ENCODE data around the gene RELN.

The RELN gene

GRCh38 chr7:103658055-103659005 is 331.1 kb downstream of the RELN start:
- Histone ChIP-seq H3K9me3 (ENCODE audit: control insufficient read depth, low read length) (no peaks in the 10 kb centered on the region), H3K4me1 (ENCODE audit: control insufficient read depth, insufficient read depth, low read depth, low read length) (peaks cover 3% of the 10 kb centered on the region), H3K9ac (ENCODE audit: low read length) (no peak overlapping the region), H4K8ac (ENCODE audit: low read length) (no peak overlapping the region), H4K91ac (ENCODE audit: low read length) (no peak overlapping the region), H3K18ac (ENCODE audit: low read depth in 1 of 2, low read length in 2 of 2) (no peak overlapping the region), H2BK15ac (ENCODE audit: low read depth, poor library complexity, severe bottlenecking) (no peak overlapping the region), H3K4ac (ENCODE audit: low read depth in 1 of 2, low read length in 2 of 2) (no peak overlapping the region), H2BK12ac (ENCODE audit: low read length in 2 of 2) (no peak overlapping the region), H2AFZ (ENCODE audit: low read depth, low read length) (no peak overlapping the region), H3K79me1 (replicated peaks; ENCODE audit: low read length, poor library complexity, severe bottlenecking) (no peaks in the 10 kb centered on the region), H3K4me3 (ENCODE audit: insufficient read depth in 1 of 2, low read depth in 1 of 2, low read length in 2 of 2) (no peak overlapping the region), H3K14ac (ENCODE audit: low read length in 2 of 2) (no peak overlapping the region), H2BK120ac (ENCODE audit: low read depth, low read length) (no peak overlapping the region), H2AK5ac (ENCODE audit: low read length, severe bottlenecking) (peak overlapping the region; percentile 41), H3K27me3 (ENCODE audit: control insufficient read depth in 1 of 2, insufficient read depth in 1 of 2, low read length in 2 of 2) (no peaks in the 10 kb centered on the region), H3K4me2 (ENCODE audit: low read length, poor library complexity, severe bottlenecking) (no peak overlapping the region), H3K36me3 (ENCODE audit: control insufficient read depth in 1 of 2, insufficient read depth in 2 of 2, low read depth in 1 of 2, low read length in 2 of 2) (no peaks in the 10 kb centered on the region), H3K27ac (ENCODE audit: low read length, poor library complexity, severe bottlenecking) (no peak overlapping the region), H2BK5ac (ENCODE audit: low read depth, low read length, poor library complexity, severe bottlenecking) (no peak overlapping the region), H3K23ac (ENCODE audit: low read length in 2 of 2) (no peak overlapping the region)
- 74% methylated on average over 4 of the region's 4 CpGs for WGBS
- no peak for DNase-seq

DNA sequence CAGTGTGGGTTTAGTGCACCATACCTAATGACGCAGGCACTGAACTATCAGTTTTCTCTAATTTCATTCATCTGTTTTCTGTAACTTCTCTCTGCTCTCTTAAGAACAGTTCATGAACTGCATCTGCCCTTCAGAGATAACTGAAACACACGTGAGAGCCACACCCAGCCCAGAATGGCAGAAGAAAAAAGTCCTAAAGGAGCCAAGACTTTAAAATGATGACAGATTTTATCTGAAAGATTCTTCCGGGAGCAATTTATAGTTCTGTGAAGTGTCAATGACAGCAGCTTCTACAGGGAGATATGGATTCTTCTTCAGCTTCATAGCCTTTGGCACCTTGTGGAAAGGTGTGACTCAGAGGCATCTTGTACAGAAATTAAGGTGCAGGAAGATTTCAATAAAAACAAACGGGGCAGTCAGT is 332.0 kb downstream of the RELN start:
- Histone ChIP-seq H3K4me3 (ENCODE audit: insufficient read depth in 1 of 2, low read depth in 1 of 2, low read length in 2 of 2) (no peak overlapping the region), H3K18ac (ENCODE audit: low read depth in 1 of 2, low read length in 2 of 2) (no peak overlapping the region), H3K27me3 (ENCODE audit: control insufficient read depth in 1 of 2, insufficient read depth in 1 of 2, low read length in 2 of 2) (no peaks in the 10 kb centered on the region), H2AFZ (ENCODE audit: low read depth, low read length) (no peak overlapping the region), H4K8ac (ENCODE audit: low read length) (no peak overlapping the region), H3K14ac (ENCODE audit: low read length in 2 of 2) (no peak overlapping the region), H3K9me3 (ENCODE audit: control insufficient read depth, low read length) (no peaks in the 10 kb centered on the region), H2BK120ac (ENCODE audit: low read depth, low read length) (no peak overlapping the region), H3K23ac (ENCODE audit: low read length in 2 of 2) (no peak overlapping the region), H3K36me3 (ENCODE audit: control insufficient read depth in 1 of 2, insufficient read depth in 2 of 2, low read depth in 1 of 2, low read length in 2 of 2) (no peaks in the 10 kb centered on the region), H3K27ac (ENCODE audit: low read length, poor library complexity, severe bottlenecking) (no peak overlapping the region), H2BK12ac (ENCODE audit: low read length in 2 of 2) (no peak overlapping the region), H2AK5ac (ENCODE audit: low read length, severe bottlenecking) (no peak overlapping the region), H3K4me2 (ENCODE audit: low read length, poor library complexity, severe bottlenecking) (no peak overlapping the region), H3K4ac (ENCODE audit: low read depth in 1 of 2, low read length in 2 of 2) (no peak overlapping the region), H2BK15ac (ENCODE audit: low read depth, poor library complexity, severe bottlenecking) (no peak overlapping the region), H2BK5ac (ENCODE audit: low read depth, low read length, poor library complexity, severe bottlenecking) (no peak overlapping the region), H3K9ac (ENCODE audit: low read length) (no peak overlapping the region), H3K4me1 (ENCODE audit: control insufficient read depth, insufficient read depth, low read depth, low read length) (peaks cover 3% of the 10 kb centered on the region), H3K79me1 (replicated peaks; ENCODE audit: low read length, poor library complexity, severe bottlenecking) (no peaks in the 10 kb centered on the region), H4K91ac (ENCODE audit: low read length) (no peak overlapping the region)
- no peak for DNase-seq
- WGBS: 80% methylated on average over 3 of the region's 4 CpGs

GRCh38 chr7:103656221-103656620 is 333.2 kb downstream of the RELN start:
- no peak overlapping the region for H3K18ac ChIP-seq (ENCODE audit: low read depth in 1 of 2, low read length in 2 of 2)
- H2AK5ac ChIP-seq (ENCODE audit: low read length, severe bottlenecking): peak overlapping the region; percentile 51
- no peak overlapping the region for H3K4me3 ChIP-seq (ENCODE audit: insufficient read depth in 1 of 2, low read depth in 1 of 2, low read length in 2 of 2)
- H4K8ac ChIP-seq (ENCODE audit: low read length): no peak overlapping the region
- no peak overlapping the region for H3K27ac ChIP-seq (ENCODE audit: low read length, poor library complexity, severe bottlenecking)
- no peak overlapping the region for H2BK12ac ChIP-seq (ENCODE audit: low read length in 2 of 2)
- H3K4ac ChIP-seq (ENCODE audit: low read depth in 1 of 2, low read length in 2 of 2): no peak overlapping the region
- H3K4me2 ChIP-seq (ENCODE audit: low read length, poor library complexity, severe bottlenecking): no peak overlapping the region
- no peak overlapping the region for H3K23ac ChIP-seq (ENCODE audit: low read length in 2 of 2)
- no peak overlapping the region for H2BK120ac ChIP-seq (ENCODE audit: low read depth, low read length)
- H4K91ac ChIP-seq (ENCODE audit: low read length): no peak overlapping the region
- H3K14ac ChIP-seq (ENCODE audit: low read length in 2 of 2): no peak overlapping the region
- no peak overlapping the region for H3K9ac ChIP-seq (ENCODE audit: low read length)
- peaks cover 3% of the 10 kb centered on the region for H3K4me1 ChIP-seq (ENCODE audit: control insufficient read depth, insufficient read depth, low read depth, low read length)
- DNase-seq: no peak
- no peak overlapping the region for H2BK5ac ChIP-seq (ENCODE audit: low read depth, low read length, poor library complexity, severe bottlenecking)
- H2BK15ac ChIP-seq (ENCODE audit: low read depth, poor library complexity, severe bottlenecking): no peak overlapping the region
- no peaks in the 10 kb centered on the region for H3K79me1 ChIP-seq (replicated peaks; ENCODE audit: low read length, poor library complexity, severe bottlenecking)
- no peaks in the 10 kb centered on the region for H3K27me3 ChIP-seq (ENCODE audit: control insufficient read depth in 1 of 2, insufficient read depth in 1 of 2, low read length in 2 of 2)
- no peaks in the 10 kb centered on the region for H3K36me3 ChIP-seq (ENCODE audit: control insufficient read depth in 1 of 2, insufficient read depth in 2 of 2, low read depth in 1 of 2, low read length in 2 of 2)
- no peaks in the 10 kb centered on the region for H3K9me3 ChIP-seq (ENCODE audit: control insufficient read depth, low read length)
- no peak overlapping the region for H2AFZ ChIP-seq (ENCODE audit: low read depth, low read length)

DNA sequence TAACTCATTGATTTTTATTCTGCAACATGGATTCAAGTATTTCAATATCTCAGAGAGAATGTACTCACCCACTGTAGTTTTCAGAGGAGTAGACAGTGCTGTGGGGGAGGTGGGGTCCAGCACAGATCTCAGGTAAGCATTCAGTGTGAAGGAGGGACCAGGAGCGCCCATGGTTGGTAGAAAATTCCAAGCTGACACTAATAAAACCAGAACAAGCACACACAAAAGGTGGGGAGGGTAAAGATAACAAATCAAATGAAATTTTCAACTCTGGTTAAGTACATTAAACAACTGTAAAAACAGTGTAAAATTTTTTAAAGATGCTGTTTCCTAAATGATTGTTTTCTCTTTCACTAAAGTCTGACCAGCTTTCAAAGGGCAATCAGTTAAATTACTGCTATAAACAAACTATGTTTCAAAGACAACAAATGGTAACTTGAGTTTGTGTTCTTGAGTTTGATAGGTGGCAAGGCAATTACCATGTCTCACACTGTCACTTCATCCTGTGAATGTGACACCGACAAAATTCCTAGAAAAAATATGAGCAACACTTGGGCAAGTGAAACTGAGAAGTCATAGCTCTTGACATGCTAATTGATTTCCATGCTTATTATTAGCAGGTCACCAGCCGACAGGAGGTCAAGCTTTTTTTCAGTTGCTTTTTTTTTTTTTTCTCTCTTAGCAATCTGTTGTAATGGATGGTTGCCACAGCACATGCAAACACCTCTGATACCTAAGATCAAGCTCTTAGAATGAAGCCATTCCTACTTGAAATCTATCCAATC is 337.7 kb downstream of the RELN start:
- no peak overlapping the region for H2AFZ ChIP-seq (ENCODE audit: low read depth, low read length)
- H3K4me2 ChIP-seq (ENCODE audit: low read length, poor library complexity, severe bottlenecking): no peak overlapping the region
- H3K4ac ChIP-seq (ENCODE audit: low read depth in 1 of 2, low read length in 2 of 2): no peak overlapping the region
- no peaks in the 10 kb centered on the region for H3K79me1 ChIP-seq (replicated peaks; ENCODE audit: low read length, poor library complexity, severe bottlenecking)
- H2BK12ac ChIP-seq (ENCODE audit: low read length in 2 of 2): no peak overlapping the region
- no peak overlapping the region for H3K18ac ChIP-seq (ENCODE audit: low read depth in 1 of 2, low read length in 2 of 2)
- H4K8ac ChIP-seq (ENCODE audit: low read length): no peak overlapping the region
- H3K27me3 ChIP-seq (ENCODE audit: control insufficient read depth in 1 of 2, insufficient read depth in 1 of 2, low read length in 2 of 2): no peaks in the 10 kb centered on the region
- no peak overlapping the region for H2BK15ac ChIP-seq (ENCODE audit: low read depth, poor library complexity, severe bottlenecking)
- no peak overlapping the region for H3K9ac ChIP-seq (ENCODE audit: low read length)
- no peak overlapping the region for H4K91ac ChIP-seq (ENCODE audit: low read length)
- H3K9me3 ChIP-seq (ENCODE audit: control insufficient read depth, low read length): peaks cover 13% of the 10 kb centered on the region
- H2BK120ac ChIP-seq (ENCODE audit: low read depth, low read length): no peak overlapping the region
- H3K27ac ChIP-seq (ENCODE audit: low read length, poor library complexity, severe bottlenecking): no peak overlapping the region
- H2BK5ac ChIP-seq (ENCODE audit: low read depth, low read length, poor library complexity, severe bottlenecking): no peak overlapping the region
- no peaks in the 10 kb centered on the region for H3K4me1 ChIP-seq (ENCODE audit: control insufficient read depth, insufficient read depth, low read depth, low read length)
- H2AK5ac ChIP-seq (ENCODE audit: low read length, severe bottlenecking): no peak overlapping the region
- WGBS: 54% methylated on average over 2 of the region's 3 CpGs
- no peak overlapping the region for H3K23ac ChIP-seq (ENCODE audit: low read length in 2 of 2)
- H3K14ac ChIP-seq (ENCODE audit: low read length in 2 of 2): no peak overlapping the region
- H3K36me3 ChIP-seq (ENCODE audit: control insufficient read depth in 1 of 2, insufficient read depth in 2 of 2, low read depth in 1 of 2, low read length in 2 of 2): no peaks in the 10 kb centered on the region
- no peak overlapping the region for H3K4me3 ChIP-seq (ENCODE audit: insufficient read depth in 1 of 2, low read depth in 1 of 2, low read length in 2 of 2)
- DNase-seq: no peak

Measured in mesenchymal stem cell (in vitro differentiated cells and primary cell).